ENCODE data around the gene OAS1.
A peak's percentile ranks its signal among the peaks of the same experiment; 100 is the strongest.

OAS1 gene

GRCh38 chr12:112936927-112937326 lies 30.2 kb downstream of the OAS1 start:
- H3K27ac ChIP-seq (ENCODE audit: low read depth, low read length): no peak overlapping the region
- no peak overlapping the region for H3K4me3 ChIP-seq (ENCODE audit: low read depth, low read length)
- H3K79me2 ChIP-seq (ENCODE audit: control insufficient read depth, insufficient read depth, low read length, unreplicated experiment): peaks cover 36% of the 10 kb centered on the region
- peaks cover 12% of the 10 kb centered on the region for H3K36me3 ChIP-seq (ENCODE audit: insufficient read depth, low read length)
- H2AFZ ChIP-seq (ENCODE audit: low read length, unreplicated experiment): no peak overlapping the region
- H3K4me1 ChIP-seq (ENCODE audit: control insufficient read depth, insufficient read depth, low read length, unreplicated experiment): peaks cover 14% of the 10 kb centered on the region
- H3K27me3 ChIP-seq (ENCODE audit: insufficient read depth, low read length): no peaks in the 10 kb centered on the region

- Histone ChIP-seq H3K27ac (ENCODE audit: low read depth, low read length) (peak within 1 kb of the TSS; percentile 69), H3K79me2 (ENCODE audit: control insufficient read depth, insufficient read depth, low read length, unreplicated experiment) (peaks cover 46% of the 10 kb centered on the region), H3K36me3 (ENCODE audit: insufficient read depth, low read length) (peaks cover 18% of the 10 kb centered on the region), H3K27me3 (ENCODE audit: insufficient read depth, low read length) (no peaks in the 10 kb centered on the region), H3K4me3 (ENCODE audit: low read depth, low read length) (peak within 1 kb of the TSS; percentile 95), H2AFZ (ENCODE audit: low read length, unreplicated experiment) (peak within 1 kb of the TSS; percentile 26), H3K4me1 (ENCODE audit: control insufficient read depth, insufficient read depth, low read length, unreplicated experiment) (peaks cover 16% of the 10 kb centered on the region)
Observed at GRCh38 chr12:112937741-112938719, 31.3 kb downstream of the OAS1 start, which contains the start of gene OAS3. TSS of gene OAS3 (plus strand) at chr12:112938474. CDS start at chr12:112938531, 57 bp downstream.

GRCh38 chr12:112938751-112939150 lies 32.0 kb downstream of the OAS1 start:
- peaks cover 52% of the 10 kb centered on the region for H3K79me2 ChIP-seq (ENCODE audit: control insufficient read depth, insufficient read depth, low read length, unreplicated experiment)
- H3K27ac ChIP-seq (ENCODE audit: low read depth, low read length): peak overlapping the region; percentile 69
- H3K4me1 ChIP-seq (ENCODE audit: control insufficient read depth, insufficient read depth, low read length, unreplicated experiment): peaks cover 16% of the 10 kb centered on the region
- H3K4me3 ChIP-seq (ENCODE audit: low read depth, low read length): peak overlapping the region; percentile 95
- H3K36me3 ChIP-seq (ENCODE audit: insufficient read depth, low read length): peaks cover 18% of the 10 kb centered on the region
- no peaks in the 10 kb centered on the region for H3K27me3 ChIP-seq (ENCODE audit: insufficient read depth, low read length)
- peak overlapping the region; percentile 20 for H2AFZ ChIP-seq (ENCODE audit: low read length, unreplicated experiment)

DNA sequence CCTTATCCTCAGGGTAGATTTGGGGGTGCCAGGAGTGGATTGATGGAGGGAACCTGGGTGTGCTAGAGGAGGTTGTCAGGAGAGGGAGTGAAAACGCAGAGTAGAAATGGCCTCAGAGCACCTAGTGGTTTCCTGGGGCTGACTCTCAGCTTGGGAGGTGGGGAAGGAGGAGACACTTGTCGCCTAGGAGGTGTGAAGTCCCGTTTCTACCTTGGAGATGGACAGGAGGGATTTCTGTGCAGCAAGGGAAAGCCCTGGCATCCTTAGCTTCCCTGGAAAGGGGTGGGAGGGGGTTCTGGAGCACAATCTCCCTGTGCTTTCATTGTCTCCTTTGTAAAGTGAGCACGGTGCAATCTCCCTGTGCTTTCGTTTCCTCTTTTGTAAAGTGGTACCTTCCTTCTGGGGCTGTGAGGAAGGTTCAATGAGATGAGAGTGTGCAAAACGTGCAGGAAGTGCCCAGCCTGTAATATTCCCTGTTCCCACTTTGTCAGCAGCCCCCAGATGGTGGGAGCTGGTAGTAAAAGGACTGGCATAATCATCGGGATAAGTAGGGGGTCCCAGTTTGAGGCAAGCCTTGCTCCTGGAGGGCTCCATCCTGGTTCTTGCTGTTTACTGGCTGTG lies 33.1 kb downstream of the OAS1 start:
- H2AFZ ChIP-seq (ENCODE audit: low read length, unreplicated experiment): no peak overlapping the region
- H3K4me1 ChIP-seq (ENCODE audit: control insufficient read depth, insufficient read depth, low read length, unreplicated experiment): peaks cover 16% of the 10 kb centered on the region
- peaks cover 61% of the 10 kb centered on the region for H3K79me2 ChIP-seq (ENCODE audit: control insufficient read depth, insufficient read depth, low read length, unreplicated experiment)
- H3K4me3 ChIP-seq (ENCODE audit: low read depth, low read length): peak overlapping the region; percentile 95
- no peak overlapping the region for H3K27ac ChIP-seq (ENCODE audit: low read depth, low read length)
- H3K36me3 ChIP-seq (ENCODE audit: insufficient read depth, low read length): peaks cover 29% of the 10 kb centered on the region
- no peaks in the 10 kb centered on the region for H3K27me3 ChIP-seq (ENCODE audit: insufficient read depth, low read length)

DNA sequence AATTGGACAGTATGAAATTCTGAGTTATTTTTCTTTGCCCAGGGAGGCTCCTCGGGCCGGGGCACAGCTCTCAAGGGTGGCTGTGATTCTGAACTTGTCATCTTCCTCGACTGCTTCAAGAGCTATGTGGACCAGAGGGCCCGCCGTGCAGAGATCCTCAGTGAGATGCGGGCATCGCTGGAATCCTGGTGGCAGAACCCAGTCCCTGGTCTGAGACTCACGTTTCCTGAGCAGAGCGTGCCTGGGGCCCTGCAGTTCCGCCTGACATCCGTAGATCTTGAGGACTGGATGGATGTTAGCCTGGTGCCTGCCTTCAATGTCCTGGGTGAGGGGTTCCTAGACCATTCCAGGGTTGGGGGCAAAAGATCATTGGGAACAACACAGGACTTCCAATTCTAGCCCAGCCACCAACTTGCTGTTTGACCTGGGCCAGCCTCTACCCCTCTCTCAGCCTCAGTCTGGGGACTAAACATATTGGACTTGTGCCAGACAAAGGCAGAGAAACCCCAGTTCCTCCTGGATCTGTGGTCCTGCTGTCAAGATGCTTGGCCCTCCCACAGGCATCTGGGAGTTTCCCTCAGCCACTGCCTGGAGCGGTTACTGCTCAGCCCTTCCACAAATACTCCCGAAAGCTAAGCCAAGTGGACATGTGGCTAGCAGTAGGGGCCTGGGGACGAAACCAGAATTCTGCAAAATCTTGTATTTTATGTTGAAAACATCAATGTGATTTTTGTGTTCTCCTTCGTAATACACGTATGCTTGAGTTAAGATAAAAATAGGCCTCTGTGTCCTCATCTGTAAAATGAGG lies 35.0 kb downstream of the OAS1 start:
- peaks cover 43% of the 10 kb centered on the region for H3K36me3 ChIP-seq (ENCODE audit: insufficient read depth, low read length)
- H3K4me3 ChIP-seq (ENCODE audit: low read depth, low read length): no peak overlapping the region
- peaks cover 16% of the 10 kb centered on the region for H3K4me1 ChIP-seq (ENCODE audit: control insufficient read depth, insufficient read depth, low read length, unreplicated experiment)
- no peak overlapping the region for H2AFZ ChIP-seq (ENCODE audit: low read length, unreplicated experiment)
- H3K27ac ChIP-seq (ENCODE audit: low read depth, low read length): no peak overlapping the region
- H3K27me3 ChIP-seq (ENCODE audit: insufficient read depth, low read length): no peaks in the 10 kb centered on the region
- peaks cover 67% of the 10 kb centered on the region for H3K79me2 ChIP-seq (ENCODE audit: control insufficient read depth, insufficient read depth, low read length, unreplicated experiment)

GRCh38 chr12:112942572-112942971 lies 35.8 kb downstream of the OAS1 start:
- Histone ChIP-seq H3K4me3 (ENCODE audit: low read depth, low read length) (no peak overlapping the region), H3K27me3 (ENCODE audit: insufficient read depth, low read length) (no peaks in the 10 kb centered on the region), H2AFZ (ENCODE audit: low read length, unreplicated experiment) (no peak overlapping the region), H3K36me3 (ENCODE audit: insufficient read depth, low read length) (peaks cover 51% of the 10 kb centered on the region), H3K4me1 (ENCODE audit: control insufficient read depth, insufficient read depth, low read length, unreplicated experiment) (peaks cover 16% of the 10 kb centered on the region), H3K27ac (ENCODE audit: low read depth, low read length) (no peak overlapping the region), H3K79me2 (ENCODE audit: control insufficient read depth, insufficient read depth, low read length, unreplicated experiment) (peaks cover 74% of the 10 kb centered on the region)

- H3K4me3 ChIP-seq (ENCODE audit: low read depth, low read length): no peak overlapping the region
- peaks cover 63% of the 10 kb centered on the region for H3K36me3 ChIP-seq (ENCODE audit: insufficient read depth, low read length)
- H3K79me2 ChIP-seq (ENCODE audit: control insufficient read depth, insufficient read depth, low read length, unreplicated experiment): peaks cover 68% of the 10 kb centered on the region
- H3K27me3 ChIP-seq (ENCODE audit: insufficient read depth, low read length): no peaks in the 10 kb centered on the region
- H3K27ac ChIP-seq (ENCODE audit: low read depth, low read length): no peak overlapping the region
- peaks cover 12% of the 10 kb centered on the region for H3K4me1 ChIP-seq (ENCODE audit: control insufficient read depth, insufficient read depth, low read length, unreplicated experiment)
- no peak overlapping the region for H2AFZ ChIP-seq (ENCODE audit: low read length, unreplicated experiment)
Observed at GRCh38 chr12:112944024-112944690, 37.4 kb downstream of the OAS1 start.

- Histone ChIP-seq H3K36me3 (ENCODE audit: insufficient read depth, low read length) (peaks cover 64% of the 10 kb centered on the region), H2AFZ (ENCODE audit: low read length, unreplicated experiment) (no peak overlapping the region), H3K4me3 (ENCODE audit: low read depth, low read length) (no peak overlapping the region), H3K27me3 (ENCODE audit: insufficient read depth, low read length) (no peaks in the 10 kb centered on the region), H3K27ac (ENCODE audit: low read depth, low read length) (no peak overlapping the region), H3K4me1 (ENCODE audit: control insufficient read depth, insufficient read depth, low read length, unreplicated experiment) (peaks cover 9% of the 10 kb centered on the region), H3K79me2 (ENCODE audit: control insufficient read depth, insufficient read depth, low read length, unreplicated experiment) (peaks cover 59% of the 10 kb centered on the region)
Observed at GRCh38 chr12:112945515-112945914, 38.8 kb downstream of the OAS1 start.

- peaks cover 52% of the 10 kb centered on the region for H3K79me2 ChIP-seq (ENCODE audit: control insufficient read depth, insufficient read depth, low read length, unreplicated experiment)
- H3K27me3 ChIP-seq (ENCODE audit: insufficient read depth, low read length): no peaks in the 10 kb centered on the region
- H2AFZ ChIP-seq (ENCODE audit: low read length, unreplicated experiment): no peak overlapping the region
- no peak overlapping the region for H3K4me3 ChIP-seq (ENCODE audit: low read depth, low read length)
- no peak overlapping the region for H3K27ac ChIP-seq (ENCODE audit: low read depth, low read length)
- peaks cover 71% of the 10 kb centered on the region for H3K36me3 ChIP-seq (ENCODE audit: insufficient read depth, low read length)
- H3K4me1 ChIP-seq (ENCODE audit: control insufficient read depth, insufficient read depth, low read length, unreplicated experiment): peaks cover 7% of the 10 kb centered on the region
Observed at GRCh38 chr12:112946236-112947000, 39.7 kb downstream of the OAS1 start.
